BLaER1 (cell line): ENCODE measurements around the gene NDUFS8.

Source experiments
- H3K27ac ChIP-seq: shearing (Covaris generic); formaldehyde crosslinking; 2 replicates; pipeline ENCODE4 v1.8.1; 2022
- H3K27me3 ChIP-seq: shearing (Covaris generic); formaldehyde crosslinking; 2 replicates; pipeline ENCODE4 v1.8.1; 2022
- H3K36me3 ChIP-seq: shearing (Covaris generic); formaldehyde crosslinking; 2 replicates; pipeline ENCODE4 v1.8.1; 2022
- H3K4me1 ChIP-seq: shearing (Covaris generic); formaldehyde crosslinking; 2 replicates; pipeline ENCODE4 v1.8.1; 2022
- H3K4me2 ChIP-seq: shearing (Covaris generic); formaldehyde crosslinking; 2 replicates; pipeline ENCODE4 v1.8.1; 2022
- H3K4me3 ChIP-seq: shearing (Covaris generic); formaldehyde crosslinking; 2 replicates; pipeline ENCODE4 v1.8.1; 2022
- H3K9ac ChIP-seq: shearing (Covaris generic); formaldehyde crosslinking; 2 replicates; pipeline ENCODE4 v1.8.1; 2022
- H3K9me3 ChIP-seq: shearing (Covaris generic); formaldehyde crosslinking; 2 replicates; pipeline ENCODE4 v1.8.1; 2022
- H4K20me1 ChIP-seq: shearing (Covaris generic); formaldehyde crosslinking; 2 replicates; pipeline ENCODE4 v1.8.1; 2022
- Cebpa-rat ChIP-seq: shearing (Covaris generic); IDR thresholded peaks from 2 replicates; pipeline ENCODE4 v1.8.1; 2022

Gene NDUFS8

DNA sequence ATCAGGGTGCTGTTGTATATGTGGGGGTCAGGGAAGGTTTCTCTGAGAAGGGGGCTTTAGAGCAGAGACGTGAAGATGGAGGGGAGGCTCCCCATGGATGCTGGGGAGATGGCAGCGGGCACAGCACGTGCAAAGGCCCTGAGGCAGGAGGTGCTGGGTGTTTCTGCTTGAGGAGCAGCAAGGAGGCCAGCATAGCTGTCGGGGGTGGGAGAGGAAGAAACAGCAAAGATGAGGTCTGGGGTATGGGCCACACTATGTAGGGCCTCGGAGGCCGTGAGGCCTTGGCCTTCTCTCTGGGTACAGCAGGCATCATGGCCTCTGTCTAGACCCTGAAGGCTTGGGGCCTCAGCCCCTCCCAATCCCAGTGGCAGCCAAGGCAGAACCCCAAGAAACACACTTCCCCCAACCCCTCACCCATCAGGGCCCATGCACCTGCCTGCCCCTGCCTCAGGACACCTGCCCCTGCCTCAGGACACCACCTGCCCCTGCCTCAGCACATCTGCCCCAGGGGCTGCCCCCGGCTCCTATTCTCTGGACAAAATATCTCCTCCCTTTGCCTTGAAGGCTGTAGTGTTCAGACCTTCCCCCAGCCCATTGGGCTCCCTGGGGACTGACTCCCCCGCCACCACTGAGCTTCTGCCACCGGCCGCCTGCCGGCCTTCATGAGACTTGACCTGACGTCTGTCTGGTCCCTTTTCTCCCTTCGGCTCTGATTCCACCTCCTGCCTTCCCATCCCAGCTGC is 14.1 kb upstream of the NDUFS8 start:
- H3K36me3 ChIP-seq, result 0 out of 2 replicates have a peak, but pooled peaks cover 5% of the 10 kb centered on the region
- H4K20me1 ChIP-seq, result no peaks in the 10 kb centered on the region
- 0 out of 2 replicates have a peak overlapping the region, but pooled peaks have one; percentile 6 for H3K4me3 ChIP-seq
- no peak overlapping the region; the same call in 1 of the 2 replicates for H3K9ac ChIP-seq
- H3K4me2 ChIP-seq, result peak overlapping the region; percentile 74
- TF ChIP-seq Cebpa-rat, result no peak
- peaks cover 78% of the 10 kb centered on the region for H3K4me1 ChIP-seq
- no peaks in the 10 kb centered on the region for H3K27me3 ChIP-seq
- peak overlapping the region; percentile 45 for H3K27ac ChIP-seq
- no peaks in the 10 kb centered on the region for H3K9me3 ChIP-seq

DNA sequence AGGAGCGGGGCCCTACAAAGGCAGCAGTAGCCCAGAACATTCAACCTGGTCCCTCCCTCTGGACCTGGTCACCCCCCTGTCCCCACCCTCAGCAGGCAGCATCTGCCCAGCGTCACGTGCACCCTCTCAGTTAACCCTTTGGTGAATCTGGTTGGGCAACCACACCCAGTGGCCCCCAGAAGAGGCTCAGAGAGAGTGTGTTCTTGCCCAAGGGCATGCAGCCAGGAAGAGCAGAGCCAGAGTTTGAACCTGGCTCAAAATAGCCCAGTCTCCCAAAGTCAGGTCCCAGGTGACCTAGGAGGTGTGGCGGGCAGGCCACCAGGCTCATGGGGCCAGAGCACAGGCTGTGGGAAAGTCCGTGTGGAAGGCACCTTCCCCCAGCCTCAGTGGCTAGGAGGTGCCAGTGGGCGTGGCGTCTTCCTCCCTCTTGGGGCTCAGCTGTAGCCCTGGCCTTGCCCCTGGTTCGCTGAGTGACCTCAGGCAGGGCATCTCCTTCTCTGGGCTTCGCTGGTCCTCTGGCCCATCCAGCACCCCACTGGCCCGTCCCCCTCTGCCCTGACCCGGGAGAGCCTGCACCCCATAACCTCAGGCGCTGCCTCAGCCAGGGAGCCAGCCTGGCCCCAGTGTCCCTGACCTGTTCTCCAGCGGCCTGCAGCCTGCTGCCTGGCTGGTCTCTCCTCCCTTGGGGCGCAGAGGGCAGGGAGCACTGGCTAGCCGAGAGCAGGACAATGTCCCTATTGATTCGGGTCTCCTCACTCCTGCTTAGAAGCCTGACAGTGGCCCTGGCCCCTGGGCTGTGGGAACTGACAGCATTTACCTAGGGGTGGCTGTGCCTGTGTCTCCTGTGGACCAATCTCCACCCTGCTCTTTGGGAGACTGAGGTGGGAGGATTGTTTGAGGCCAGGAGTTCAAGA is 13.3 kb upstream of the NDUFS8 start:
- Histone ChIP-seq H3K27me3 (no peaks in the 10 kb centered on the region), H3K9ac (no peak overlapping the region; the same call in 1 of the 2 replicates), H3K36me3 (peaks cover 11% of the 10 kb centered on the region; the same call in 1 of the 2 replicates), H3K4me2 (peak overlapping the region; percentile 74), H4K20me1 (no peaks in the 10 kb centered on the region), H3K27ac (peak overlapping the region; percentile 45), H3K9me3 (no peaks in the 10 kb centered on the region), H3K4me1 (peaks cover 75% of the 10 kb centered on the region), H3K4me3 (0 out of 2 replicates have a peak overlapping the region, but pooled peaks have one; percentile 6)
- no peak for TF ChIP-seq Cebpa-rat

DNA sequence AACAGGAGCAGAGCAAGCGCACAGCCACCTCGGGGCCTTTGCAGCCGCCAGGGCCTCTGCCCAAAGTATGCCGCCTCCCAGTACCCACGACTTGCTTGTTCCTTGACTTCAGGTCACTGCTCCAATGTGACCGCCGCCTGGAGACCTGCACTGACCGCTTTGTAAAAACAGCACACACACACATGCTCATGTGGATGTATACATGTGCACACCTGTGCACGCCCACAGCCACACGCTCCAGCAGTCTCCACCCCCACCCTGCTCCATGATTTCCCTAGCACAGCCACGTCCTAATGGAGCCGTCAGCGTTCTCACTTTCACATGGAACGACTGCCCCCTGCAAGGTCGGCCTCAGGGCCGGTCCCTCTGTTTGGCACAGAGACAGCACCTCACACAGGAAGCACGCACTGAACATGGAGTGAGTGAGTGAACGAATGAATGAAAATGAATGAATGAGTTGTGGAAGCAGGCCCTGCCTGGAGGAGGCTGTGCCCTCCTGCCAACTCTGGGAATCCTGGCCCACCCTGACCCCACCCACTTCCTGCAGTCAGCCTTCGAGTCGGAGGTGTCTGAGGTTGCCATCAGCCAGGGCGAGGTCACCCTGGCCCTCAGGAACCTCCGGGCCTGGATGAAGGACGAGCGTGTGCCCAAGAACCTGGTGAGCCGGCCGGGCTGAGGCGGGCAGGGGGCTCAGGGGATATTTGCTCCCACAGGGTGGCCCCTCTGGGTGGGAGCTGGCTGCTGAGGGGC is 12.3 kb upstream of the NDUFS8 start:
- Histone ChIP-seq H4K20me1 (no peaks in the 10 kb centered on the region), H3K9me3 (no peaks in the 10 kb centered on the region), H3K4me3 (no peak overlapping the region), H3K9ac (no peak overlapping the region), H3K4me1 (peaks cover 65% of the 10 kb centered on the region), H3K4me2 (no peak overlapping the region), H3K36me3 (peaks cover 11% of the 10 kb centered on the region; the same call in 1 of the 2 replicates), H3K27ac (peak overlapping the region; percentile 45; the same call in 1 of the 2 replicates), H3K27me3 (no peaks in the 10 kb centered on the region)
- no peak for TF ChIP-seq Cebpa-rat

DNA sequence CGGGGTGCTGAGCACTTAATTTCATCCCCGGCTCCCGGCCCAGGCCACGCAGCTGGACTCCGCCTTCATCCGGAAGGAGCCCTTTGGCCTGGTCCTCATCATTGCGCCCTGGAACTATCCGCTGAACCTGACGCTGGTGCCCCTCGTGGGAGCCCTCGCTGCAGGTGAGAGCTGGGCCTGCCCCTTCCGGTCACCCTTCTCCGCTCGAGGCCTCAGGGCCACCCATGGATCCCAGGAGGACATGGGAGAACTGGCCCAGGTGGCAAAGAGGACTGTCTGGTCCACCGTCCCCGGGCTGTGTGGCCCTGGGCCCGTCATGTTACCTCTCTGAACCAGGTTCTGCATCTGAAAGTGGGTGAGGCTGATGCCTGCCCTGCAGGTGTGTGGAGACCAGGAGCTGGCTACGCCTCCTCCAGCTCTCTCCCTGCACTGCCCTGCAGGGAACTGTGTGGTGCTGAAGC is 11.7 kb upstream of the NDUFS8 start:
- Histone ChIP-seq H3K4me2 (no peak overlapping the region), H3K27ac (no peak overlapping the region), H4K20me1 (no peaks in the 10 kb centered on the region), H3K36me3 (peaks cover 7% of the 10 kb centered on the region; the same call in 1 of the 2 replicates), H3K9me3 (no peaks in the 10 kb centered on the region), H3K4me1 (peaks cover 59% of the 10 kb centered on the region), H3K4me3 (no peak overlapping the region), H3K9ac (no peak overlapping the region), H3K27me3 (no peaks in the 10 kb centered on the region)
- no peak for TF ChIP-seq Cebpa-rat

DNA sequence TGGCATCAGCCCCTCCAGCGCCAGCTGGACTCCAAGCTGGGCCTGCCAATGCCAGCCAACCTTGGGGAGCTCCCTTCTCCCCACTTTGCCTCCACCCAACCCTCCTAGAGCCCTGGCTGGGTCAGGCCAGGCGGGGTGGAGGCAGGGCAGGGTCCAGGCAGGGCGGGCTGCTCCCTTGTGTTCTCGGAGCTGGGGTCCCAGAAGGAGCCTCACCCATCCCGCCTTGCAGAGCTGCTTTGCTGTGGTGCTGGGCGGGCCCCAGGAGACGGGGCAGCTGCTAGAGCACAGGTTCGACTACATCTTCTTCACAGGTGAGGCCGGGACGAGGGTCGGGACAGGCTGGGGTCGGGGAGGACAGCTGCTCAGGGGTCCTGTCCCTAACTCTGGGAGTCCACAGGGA is 11.0 kb upstream of the NDUFS8 start:
- Histone ChIP-seq H3K4me1 (peaks cover 51% of the 10 kb centered on the region), H3K27me3 (no peaks in the 10 kb centered on the region), H3K4me2 (no peak overlapping the region)

DNA sequence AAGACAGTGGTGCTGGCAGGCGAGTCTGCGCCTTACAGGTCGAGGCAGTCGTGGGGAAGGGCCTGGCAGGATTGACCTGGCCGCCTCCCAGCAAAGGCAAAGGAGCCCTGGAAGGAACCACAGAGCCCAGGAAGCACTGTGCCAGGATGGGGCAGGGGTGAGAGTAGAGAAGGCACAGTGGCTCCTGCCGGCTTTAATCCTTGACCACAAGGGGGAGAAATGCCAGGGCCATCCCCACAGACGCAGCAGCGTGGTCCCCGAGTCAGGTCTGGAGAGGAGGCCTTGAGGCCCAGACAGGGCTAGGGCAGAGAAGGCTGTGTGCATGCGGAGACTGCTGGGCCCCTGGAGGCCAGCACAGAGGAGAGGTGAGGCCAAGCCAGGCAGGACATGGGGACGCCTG is 9.9 kb upstream of the NDUFS8 start:
- peak overlapping the region; percentile 58; the same call in 1 of the 2 replicates for H3K27ac ChIP-seq

More for the DNA sequence above, 11.0 kb upstream of the NDUFS8 start:
- H3K36me3 ChIP-seq, result peaks cover 8% of the 10 kb centered on the region; the same call in 1 of the 2 replicates
- TF ChIP-seq Cebpa-rat, result no peak
- H3K9me3 ChIP-seq, result no peaks in the 10 kb centered on the region
- H4K20me1 ChIP-seq, result no peaks in the 10 kb centered on the region
- H3K4me3 ChIP-seq, result no peak overlapping the region
- H3K27ac ChIP-seq, result no peak overlapping the region
- no peak overlapping the region for H3K9ac ChIP-seq

DNA sequence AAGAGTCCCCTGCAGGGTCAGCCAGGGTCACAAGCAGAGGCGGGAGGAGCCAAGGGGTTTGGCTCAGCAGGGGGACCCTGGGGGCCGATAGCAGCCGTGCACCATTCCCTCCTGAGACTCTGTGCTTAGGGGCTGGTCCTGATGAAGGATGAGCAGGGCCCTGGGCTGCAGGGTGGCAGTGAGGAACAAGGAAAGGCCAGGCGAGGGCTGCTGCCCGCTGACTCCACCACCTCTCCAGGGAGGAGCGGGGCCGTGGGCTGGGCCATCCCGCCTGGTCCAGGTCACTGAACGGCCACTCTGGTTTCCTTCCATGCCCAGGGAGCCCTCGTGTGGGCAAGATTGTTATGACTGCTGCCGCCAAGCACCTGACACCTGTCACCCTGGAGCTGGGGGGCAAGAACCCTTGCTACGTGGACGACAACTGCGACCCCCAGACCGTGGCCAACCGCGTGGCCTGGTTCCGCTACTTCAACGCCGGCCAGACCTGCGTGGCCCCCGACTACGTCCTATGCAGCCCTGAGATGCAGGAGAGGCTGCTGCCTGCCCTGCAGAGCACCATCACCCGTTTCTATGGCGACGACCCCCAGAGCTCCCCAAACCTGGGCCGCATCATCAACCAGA is 9.2 kb upstream of the NDUFS8 start:
- peaks cover 53% of the 10 kb centered on the region for H3K4me1 ChIP-seq
- no peak overlapping the region for H3K4me3 ChIP-seq
- no peaks in the 10 kb centered on the region for H3K27me3 ChIP-seq
- H3K9me3 ChIP-seq, result 0 out of 2 replicates have a peak, but pooled peaks cover 4% of the 10 kb centered on the region
- H3K27ac ChIP-seq, result peak overlapping the region; percentile 58
- H3K9ac ChIP-seq, result peak overlapping the region; percentile 9; the same call in 1 of the 2 replicates
- H4K20me1 ChIP-seq, result no peaks in the 10 kb centered on the region
- H3K36me3 ChIP-seq, result peaks cover 22% of the 10 kb centered on the region; the same call in 1 of the 2 replicates
- peak overlapping the region; percentile 80 for H3K4me2 ChIP-seq
- TF ChIP-seq Cebpa-rat, result no peak

More for the DNA sequence above, 9.9 kb upstream of the NDUFS8 start:
- H3K4me1 ChIP-seq, result peaks cover 52% of the 10 kb centered on the region
- peaks cover 17% of the 10 kb centered on the region; the same call in 1 of the 2 replicates for H3K36me3 ChIP-seq
- no peak overlapping the region for H3K4me3 ChIP-seq
- peak overlapping the region; percentile 9; the same call in 1 of the 2 replicates for H3K9ac ChIP-seq
- no peaks in the 10 kb centered on the region for H4K20me1 ChIP-seq
- H3K9me3 ChIP-seq, result 0 out of 2 replicates have a peak, but pooled peaks cover 4% of the 10 kb centered on the region
- no peak for TF ChIP-seq Cebpa-rat
- H3K27me3 ChIP-seq, result no peaks in the 10 kb centered on the region
- H3K4me2 ChIP-seq, result peak overlapping the region; percentile 80

DNA sequence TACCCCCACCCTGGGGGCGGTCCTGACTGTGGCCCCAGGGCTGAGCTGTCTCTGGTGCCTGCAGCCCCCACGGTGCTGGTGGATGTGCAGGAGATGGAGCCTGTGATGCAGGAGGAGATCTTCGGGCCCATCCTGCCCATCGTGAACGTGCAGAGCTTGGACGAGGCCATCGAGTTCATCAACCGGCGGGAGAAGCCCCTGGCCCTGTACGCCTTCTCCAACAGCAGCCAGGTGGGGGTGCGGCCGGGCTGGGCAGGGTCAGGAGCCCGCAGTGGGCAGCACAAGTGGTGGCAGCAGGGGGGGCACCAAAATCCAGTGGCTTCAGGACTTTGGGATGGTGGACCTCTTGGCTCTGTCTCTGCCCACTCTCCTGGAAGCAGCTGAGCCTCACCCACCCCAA is 8.0 kb upstream of the NDUFS8 start:
- Histone ChIP-seq H3K4me3 (no peak overlapping the region), H3K27ac (peak overlapping the region; percentile 58; the same call in 1 of the 2 replicates), H3K4me1 (peaks cover 40% of the 10 kb centered on the region), H3K9ac (no peak overlapping the region), H3K4me2 (no peak overlapping the region), H3K9me3 (0 out of 2 replicates have a peak, but pooled peaks cover 4% of the 10 kb centered on the region), H3K27me3 (no peaks in the 10 kb centered on the region), H3K36me3 (peaks cover 29% of the 10 kb centered on the region; the same call in 1 of the 2 replicates), H4K20me1 (no peaks in the 10 kb centered on the region)
- no peak for TF ChIP-seq Cebpa-rat
